GM10248 (cell line): ENCODE results near the gene TLE3.

Source experiments
- CTCF ChIA-PET: fragments of 300-600 bp; sonication (Branson Sonifier 250); formaldehyde crosslinking; extraction: SDS; loops from one replicate; lab custom pipeline; 2021; ENCODE audit warnings: antibody characterized with exemption; lab: Yijun Ruan, JAX
- POLR2A ChIA-PET: fragments of 350-650 bp; sonication (Branson Sonifier 250); formaldehyde crosslinking; extraction: SDS; loops from one replicate; lab custom pipeline; 2020; ENCODE audit warnings: antibody characterized with exemption; lab: Yijun Ruan, JAX
- DNase-seq: peaks from one replicate; pipeline ENCODE4 v3.0.0; 2012; ENCODE audit errors: extremely low spot score
- CTCF ChIP-seq: IDR thresholded peaks from 2 replicates; pipeline ENCODE4 v1.5.1; 2012; ENCODE audit warnings: mild to moderate bottlenecking, low read depth; ENCODE audit errors: extremely low read depth, missing control alignments, control extremely low read depth

TLE3 gene

GRCh38 chr15:70016511-70016994 lies 81.2 kb downstream of the TLE3 start:
- ChIA-PET POLR2A (interaction anchor here (0.7 kb wide), 1 partner anchor 83 kb away, joined by 4 read pairs; no protein-coding TSS in a partner anchor), CTCF (interaction anchor here (1.3 kb wide), 1 partner anchor 37 kb away, joined by 3 read pairs; no protein-coding TSS in a partner anchor)
- DNase-seq: peak; percentile 59
- no peak for TF ChIP-seq CTCF

- POLR2A ChIA-PET: interaction anchor here (0.7 kb wide), 1 partner anchor 22 kb away, joined by 4 read pairs; no protein-coding TSS in a partner anchor
- DNase-seq: peak; percentile 91
- peak; percentile 24 for TF ChIP-seq CTCF
- CTCF ChIA-PET: interaction anchor here (0.6 to 2.1 kb wide), 4 partner anchors 9 to 39 kb away, joined by 3 to 6 read pairs (median 3); no protein-coding TSS in a partner anchor
Measured at GRCh38 chr15:70014860-70015490, 82.7 kb downstream of the TLE3 start.

- ChIA-PET CTCF (interaction anchor here (0.6 to 2.1 kb wide), 4 partner anchors 9 to 38 kb away, joined by 3 to 6 read pairs (median 3); no protein-coding TSS in a partner anchor), POLR2A (no interaction called here)
- TF ChIP-seq CTCF: no peak
- DNase-seq: no peak
Measured at GRCh38 chr15:70014331-70014730, 83.4 kb downstream of the TLE3 start.

GRCh38 chr15:70013656-70014313 lies 83.9 kb downstream of the TLE3 start:
- ChIA-PET POLR2A (no interaction called here), CTCF (interaction anchor here (0.9 to 2.1 kb wide), 4 partner anchors 11 to 84 kb away, joined by 3 to 6 read pairs (median 4); partner anchors contain the start of gene TLE3)
- no peak for TF ChIP-seq CTCF
- no peak for DNase-seq

- POLR2A ChIA-PET: no interaction called here
- TF ChIP-seq CTCF: no peak
- no peak for DNase-seq
- CTCF ChIA-PET: interaction anchor here (0.9 to 1.7 kb wide), 3 partner anchors 15 to 85 kb away, joined by 3 to 6 read pairs (median 5); partner anchors contain the start of gene TLE3
Measured at GRCh38 chr15:70012895-70013294, 84.8 kb downstream of the TLE3 start.

- DNase-seq: no peak
- TF ChIP-seq CTCF: no peak
- POLR2A ChIA-PET: no interaction called here
- CTCF ChIA-PET: interaction anchor here (0.9 kb wide), 1 partner anchor 11 kb away, joined by 3 read pairs; no protein-coding TSS in a partner anchor
Measured at GRCh38 chr15:70008697-70009290, 88.9 kb downstream of the TLE3 start.
